Endothelial cell of umbilical vein (primary cell): Measurements from ENCODE around the gene LRP11. TPM values are rescaled to one million over a fixed set of nuclear protein-coding genes. Genes with fewer than 3 reads are reported as not detected.

Experiments
- BruUV-seq: library from RNA; stranded (reverse); fragments of 400-500 nt; replicated peaks from 2 replicates; lab custom pipeline; 2021; lab: Mats Ljungman, UMichigan
- CTCF ChIA-PET: fragments of 300-600, 350-600 bp; sonication (Branson Sonifier 250); formaldehyde crosslinking; loops from one replicate; lab custom pipeline; 2021; ENCODE audit warnings: antibody characterized with exemption, inconsistent platforms; lab: Charles Lee
- POLR2A ChIA-PET: fragments of 300-600, 350-600 bp; sonication (Branson Sonifier 250); formaldehyde crosslinking; loops from one replicate; lab custom pipeline; 2021; ENCODE audit warnings: antibody characterized with exemption, inconsistent platforms; lab: Charles Lee
- DNase-seq: peaks from one replicate; pipeline ENCODE4 v3.0.0-alpha.2; 2011; ENCODE audit warnings: low read depth, low spot score
- FAIRE-seq: peaks from 2 replicates; lab custom pipeline; 2011; peaks lifted over from hg19 to GRCh38; lab: Jason Lieb, UNC
- H2AFZ ChIP-seq: 2 replicates; pipeline ENCODE4 v1.6.0; 2012; ENCODE audit warnings: low read depth, low read length, control low read depth, inconsistent platforms
- H3K27ac ChIP-seq: 2 replicates; pipeline ENCODE4 v1.5.1; 2011; ENCODE audit warnings: low read depth, mild to moderate bottlenecking, control low read depth, low read length, moderate library complexity; ENCODE audit not compliant: insufficient read depth
- H3K27me3 ChIP-seq, 2 experiments: 2 replicates each; pipeline versions ENCODE4 v1.6.0 to v1.6.1; 2011; ENCODE audit warnings: low read length in 2 of 2, mixed read lengths in 1 of 2; ENCODE audit not compliant: control insufficient read depth in 2 of 2, insufficient read depth in 2 of 2
- H3K36me3 ChIP-seq, 2 experiments: 2 replicates in 1 of 2; 3 replicates in 1 of 2; pipeline ENCODE4 v1.5.1; 2011; ENCODE audit warnings: low read length in 2 of 2, mild to moderate bottlenecking in 1 of 2, moderate library complexity in 1 of 2; ENCODE audit not compliant: control insufficient read depth in 2 of 2, insufficient read depth in 2 of 2; ENCODE audit errors: extremely low read depth in 1 of 2
- H3K4me1 ChIP-seq: 3 replicates; pipeline ENCODE4 v1.5.1; 2011; ENCODE audit warnings: mild to moderate bottlenecking, low read length; ENCODE audit not compliant: control insufficient read depth, insufficient read depth; ENCODE audit errors: extremely low read depth
- H3K4me2 ChIP-seq: 2 replicates; pipeline ENCODE4 v1.6.1; 2011; ENCODE audit warnings: low read length, control low read depth, mixed read lengths; ENCODE audit not compliant: insufficient read depth
- H3K4me3 ChIP-seq, 3 experiments: fragments of 200-600 bp in 1 of 3; sonication (generic), shearing (Covaris generic) in 1 of 3; replicated peaks in 1 of 3; 2 replicates each; pipeline ENCODE4 v1.5.1; 2011 to 2016; ENCODE audit warnings: control low read depth in 3 of 3, low read length in 3 of 3, mild to moderate bottlenecking in 2 of 3, inconsistent platforms in 1 of 3, low read depth in 1 of 3, moderate library complexity in 1 of 3; ENCODE audit not compliant: insufficient read depth in 1 of 3
- H3K79me2 ChIP-seq: 2 replicates; pipeline ENCODE4 v1.6.0; 2012; ENCODE audit warnings: low read length, inconsistent platforms; ENCODE audit not compliant: control insufficient read depth, insufficient read depth
- H3K9ac ChIP-seq: replicated peaks from 2 replicates; pipeline ENCODE3; 2011; ENCODE audit warnings: low read length, control low read depth; ENCODE audit not compliant: insufficient read depth; ENCODE audit errors: extremely low read depth
- H3K9me1 ChIP-seq: replicated peaks from 3 replicates; pipeline ENCODE4 v1.6.0; 2011; ENCODE audit warnings: mild to moderate bottlenecking, low read length; ENCODE audit not compliant: control insufficient read depth, insufficient read depth; ENCODE audit errors: extremely low read depth
- H3K9me3 ChIP-seq: replicated peaks from 2 replicates; pipeline ENCODE4 v1.5.1; 2012; ENCODE audit warnings: low read length, inconsistent platforms; ENCODE audit not compliant: control insufficient read depth, insufficient read depth
- H4K20me1 ChIP-seq: replicated peaks from 2 replicates; pipeline ENCODE3; 2011; ENCODE audit warnings: mild to moderate bottlenecking, low read length; ENCODE audit not compliant: control insufficient read depth, insufficient read depth; ENCODE audit errors: extremely low read depth
- EZH2 ChIP-seq: IDR thresholded peaks from 2 replicates; pipeline ENCODE4 v1.6.1; 2012; ENCODE audit warnings: borderline replicate concordance, low read depth, mild to moderate bottlenecking, moderate library complexity, low read length, inconsistent platforms; ENCODE audit not compliant: severe bottlenecking
- FOS ChIP-seq: IDR thresholded peaks from 2 replicates; pipeline ENCODE4 v1.6.1; 2011; ENCODE audit warnings: mild to moderate bottlenecking, low read length, moderate library complexity, borderline replicate concordance; ENCODE audit not compliant: insufficient read depth
- GATA2 ChIP-seq: IDR thresholded peaks from 2 replicates; pipeline ENCODE4 v1.7.0; 2011; ENCODE audit warnings: low read depth, mild to moderate bottlenecking, moderate library complexity, mixed read lengths, low read length; ENCODE audit not compliant: insufficient read length, insufficient read depth
- JUN ChIP-seq: IDR thresholded peaks from 2 replicates; pipeline ENCODE4 v1.6.1; 2011; ENCODE audit warnings: borderline replicate concordance, low read depth; ENCODE audit not compliant: insufficient read length, insufficient read depth
- MYC ChIP-seq: IDR thresholded peaks from one replicate; pipeline ENCODE4 v1.6.1; 2011; ENCODE audit warnings: mild to moderate bottlenecking, low read depth, low read length
- POLR2A ChIP-seq: IDR thresholded peaks from 2 replicates; pipeline ENCODE4 v1.6.1; 2012; ENCODE audit warnings: low read depth, mild to moderate bottlenecking, control low read depth, low read length
- POLR2AphosphoS5 ChIP-seq: IDR thresholded peaks from 2 replicates; pipeline ENCODE4 v1.6.1; 2012; ENCODE audit warnings: low read depth, mild to moderate bottlenecking, control low read depth, low read length, moderate library complexity; ENCODE audit not compliant: insufficient read depth
- dilution Hi-C: fragments of 300-500 bp; cut with MboI; formaldehyde crosslinking; loops from one replicate; pipeline ENCODE4 v1.15.0; 2019; ENCODE audit warnings: low sequenced_read_pairs; ENCODE audit not compliant: extremely low pct_ligation_motif_present
- intact Hi-C: fragments of 100-400 bp; cut with micrococcal nuclease; formaldehyde crosslinking; loops from one replicate; pipeline ENCODE4 v1.10.0; 2022
- polyA plus RNA-seq, 4 experiments: library from polyadenylated mRNA; depleted of rRNA in 3 of 4; stranded (reverse) in 3 of 4; unstranded in 1 of 4; fragments of >200 nt; gene quantifications; 2 replicates each; pipeline versions ENCODE4 v1.2.1 to v1.2.3, GENCODE V29; 2011 to 2012; ENCODE audit warnings: missing spikeins in 1 of 4
- total RNA-seq: library from RNA; stranded (reverse); gene quantifications from 2 replicates; pipeline ENCODE4 v1.2.3, GENCODE V29; 2021
- TF ChIP-seq, protein P1 (sequence below): IDR thresholded peaks from 2 replicates; pipeline ENCODE4 v1.6.1; 2011; ENCODE audit not compliant: insufficient read depth, insufficient read length
- TF ChIP-seq, protein P2 (sequence below), 2 donors: IDR thresholded peaks; 1 replicate in 1 of 2; 2 replicates in 1 of 2; pipeline ENCODE4 v1.5.1; 2011; ENCODE audit warnings: low read length in 2 of 2, mild to moderate bottlenecking in 2 of 2, moderate library complexity in 2 of 2, control low read depth in 1 of 2, inconsistent platforms in 1 of 2, low read depth in 1 of 2; ENCODE audit not compliant: insufficient read depth in 1 of 2; ENCODE audit errors: extremely low read depth in 1 of 2

Gene LRP11
- total and polyA plus RNA-seq, 2 donors (not counting 3 experiments of a cell fraction or from before 2014, with no cell fraction given), result 23.1 to 59.1 TPM

DNA sequence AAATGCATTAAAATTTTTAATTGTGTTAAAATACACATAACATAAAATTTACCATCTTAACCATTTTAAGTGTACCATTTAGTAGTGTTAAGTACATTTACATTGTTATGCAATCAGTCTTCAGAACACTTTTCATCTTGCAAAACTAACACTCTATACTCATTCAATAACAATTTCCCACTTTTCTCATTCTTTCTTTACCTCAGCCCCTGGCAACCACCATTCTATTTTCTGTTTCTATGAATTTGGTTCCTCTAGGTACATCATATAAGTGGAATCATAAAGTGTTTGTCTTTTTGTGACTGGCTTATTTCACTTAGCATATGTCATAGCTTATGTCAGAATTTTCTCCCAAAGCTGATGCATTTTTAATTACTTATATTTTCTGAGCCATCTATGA, 82.4 kb downstream of the LRP11 start:
- FAIRE-seq, result no peak
- H3K79me2 ChIP-seq, result peaks cover 7% of the 10 kb centered on the region
- CTCF ChIA-PET, result no interaction called here

DNA sequence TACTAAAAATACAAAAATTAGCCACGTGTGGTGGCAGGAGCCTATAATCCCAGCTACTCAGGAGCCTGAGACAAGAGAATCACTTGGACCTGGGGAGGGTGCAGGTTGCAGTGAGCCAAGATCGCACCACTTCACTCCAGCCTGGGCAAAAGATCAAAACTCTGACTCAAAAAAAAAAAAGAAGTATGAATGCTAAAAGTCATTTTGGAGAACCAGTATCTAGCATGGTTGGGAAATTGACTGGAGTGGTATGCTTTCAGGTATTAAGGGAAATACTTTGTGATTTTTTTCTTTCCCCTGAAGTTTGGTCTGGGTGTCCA, 84.6 kb downstream of the LRP11 start:
- H3K36me3 ChIP-seq, result peaks cover 2 to 3% of the 10 kb centered on the region in 2 experiments
- no peak overlapping the region for H3K27ac ChIP-seq
- DNase-seq (no peak), FAIRE-seq (no peak)
- no peaks in the 10 kb centered on the region for H3K27me3 ChIP-seq
- H2AFZ ChIP-seq, result no peak overlapping the region
- no peak overlapping the region for H3K4me2 ChIP-seq
- H3K9me3 ChIP-seq, result no peaks in the 10 kb centered on the region
- no peak overlapping the region for H3K9ac ChIP-seq
- CTCF ChIA-PET, result no interaction called here
- peaks cover 7% of the 10 kb centered on the region for H3K79me2 ChIP-seq
- no peaks in the 10 kb centered on the region for H3K4me1 ChIP-seq
- POLR2A ChIA-PET, result no interaction called here
- dilution Hi-C loops, result no loop called here
- intact Hi-C loops, result no loop called here
- H3K4me3 ChIP-seq, result no peak overlapping the region
- no peaks in the 10 kb centered on the region for H3K9me1 ChIP-seq
- TF ChIP-seq, protein P1, sequence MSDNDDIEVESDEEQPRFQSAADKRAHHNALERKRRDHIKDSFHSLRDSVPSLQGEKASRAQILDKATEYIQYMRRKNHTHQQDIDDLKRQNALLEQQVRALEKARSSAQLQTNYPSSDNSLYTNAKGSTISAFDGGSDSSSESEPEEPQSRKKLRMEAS, result no peak
- TF ChIP-seq FOS, result no peak
- no peak for TF ChIP-seq JUN
- no peak for TF ChIP-seq POLR2A
- no peak for TF ChIP-seq GATA2
- no peak for TF ChIP-seq POLR2AphosphoS5
- TF ChIP-seq EZH2, result no peak
- no peak for TF ChIP-seq MYC
- TF ChIP-seq, protein P2, sequence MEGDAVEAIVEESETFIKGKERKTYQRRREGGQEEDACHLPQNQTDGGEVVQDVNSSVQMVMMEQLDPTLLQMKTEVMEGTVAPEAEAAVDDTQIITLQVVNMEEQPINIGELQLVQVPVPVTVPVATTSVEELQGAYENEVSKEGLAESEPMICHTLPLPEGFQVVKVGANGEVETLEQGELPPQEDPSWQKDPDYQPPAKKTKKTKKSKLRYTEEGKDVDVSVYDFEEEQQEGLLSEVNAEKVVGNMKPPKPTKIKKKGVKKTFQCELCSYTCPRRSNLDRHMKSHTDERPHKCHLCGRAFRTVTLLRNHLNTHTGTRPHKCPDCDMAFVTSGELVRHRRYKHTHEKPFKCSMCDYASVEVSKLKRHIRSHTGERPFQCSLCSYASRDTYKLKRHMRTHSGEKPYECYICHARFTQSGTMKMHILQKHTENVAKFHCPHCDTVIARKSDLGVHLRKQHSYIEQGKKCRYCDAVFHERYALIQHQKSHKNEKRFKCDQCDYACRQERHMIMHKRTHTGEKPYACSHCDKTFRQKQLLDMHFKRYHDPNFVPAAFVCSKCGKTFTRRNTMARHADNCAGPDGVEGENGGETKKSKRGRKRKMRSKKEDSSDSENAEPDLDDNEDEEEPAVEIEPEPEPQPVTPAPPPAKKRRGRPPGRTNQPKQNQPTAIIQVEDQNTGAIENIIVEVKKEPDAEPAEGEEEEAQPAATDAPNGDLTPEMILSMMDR (IDR thresholded peaks at IDR 0.05; ENCODE audit: extremely low read depth in 1 of 2, insufficient read depth in 1 of 2, low read depth in 1 of 2, low read length in 2 of 2), result no peak
- no TSS peak for BruUV-seq
- no peaks in the 10 kb centered on the region for H4K20me1 ChIP-seq

More for the DNA sequence above, 82.4 kb downstream of the LRP11 start:
- Histone ChIP-seq H3K27me3 (no peaks in the 10 kb centered on the region), H3K9me1 (no peaks in the 10 kb centered on the region), H3K9me3 (no peaks in the 10 kb centered on the region), H4K20me1 (no peaks in the 10 kb centered on the region), H3K4me3 (no peak overlapping the region), H2AFZ (no peak overlapping the region), H3K9ac (no peak overlapping the region), H3K4me2 (no peak overlapping the region), H3K36me3 (peaks cover 2 to 3% of the 10 kb centered on the region in 2 experiments), H3K4me1 (no peaks in the 10 kb centered on the region), H3K27ac (no peak overlapping the region)
- no peak for DNase-seq
- TF ChIP-seq GATA2 (no peak), FOS (no peak), MYC (no peak), JUN (no peak), EZH2 (no peak), POLR2AphosphoS5 (no peak)
- TF ChIP-seq, protein P1, result no peak
- dilution Hi-C loops, result no loop called here
- no TSS peak for BruUV-seq
- POLR2A ChIA-PET, result no interaction called here
- intact Hi-C loops, result no loop called here
